GM19455 (cell line): Measurements from ENCODE around the gene CBARP.

Experiments used
- ATAC-seq: cut with Tn5 transposase; IDR thresholded peaks from one replicate; pipeline ENCODE4 v1.9.1; 2021; ENCODE audit not compliant: unreplicated experiment

Gene CBARP

GRCh38 chr19:1237754-1238368 is at the start of gene CBARP:
Gene CBARP, minus strand, starts transcription at chr19:1238005. Its CDS starts 1,905 bp downstream, at chr19:1236100.
- ATAC-seq: no peak

- ATAC-seq: no peak
These were observed 48.9 kb upstream of the CBARP start for GRCh38 chr19:1286487-1287353.

- ATAC-seq: no peak
These were observed 48.0 kb upstream of the CBARP start, which contains the start of gene EFNA2 for GRCh38 chr19:1285737-1286360. Gene EFNA2, plus strand, starts transcription at chr19:1285873. Its CDS starts 296 bp downstream, at chr19:1286169.

GRCh38 chr19:1284979-1285736 is 47.4 kb upstream of the CBARP start:
- ATAC-seq: no peak

GRCh38 chr19:1284293-1284978 is 46.6 kb upstream of the CBARP start:
- no peak for ATAC-seq

GRCh38 chr19:1283917-1284292 is 46.1 kb upstream of the CBARP start:
- ATAC-seq: no peak

- ATAC-seq: no peak
These were observed 45.6 kb upstream of the CBARP start for GRCh38 chr19:1283207-1283916.

- no peak for ATAC-seq
These were observed 44.9 kb upstream of the CBARP start for GRCh38 chr19:1282588-1283206.

GRCh38 chr19:1281569-1282287 is 43.9 kb upstream of the CBARP start:
- ATAC-seq: no peak

GRCh38 chr19:1280636-1281568 is 43.1 kb upstream of the CBARP start:
- ATAC-seq: no peak

GRCh38 chr19:1279782-1280341 is 42.1 kb upstream of the CBARP start:
- no peak for ATAC-seq

GRCh38 chr19:1278713-1279660 is 41.2 kb upstream of the CBARP start:
- ATAC-seq: no peak

GRCh38 chr19:1278074-1278473 is 40.3 kb upstream of the CBARP start:
- ATAC-seq: no peak

- no peak for ATAC-seq
These were observed 39.3 kb upstream of the CBARP start for GRCh38 chr19:1277061-1277460.

GRCh38 chr19:1276628-1277022 is 38.8 kb upstream of the CBARP start:
- ATAC-seq: no peak

GRCh38 chr19:1275976-1276627 is 38.3 kb upstream of the CBARP start:
- ATAC-seq: no peak
